NCI-H2081 (cell line): ENCODE data around the gene TAGLN2.

ENCODE experiments used
- DNase-seq, 2 experiments: peaks; one replicate each; lab custom pipeline; 2025; lab: John Stamatoyannopoulos, UW

TAGLN2 gene

DNA sequence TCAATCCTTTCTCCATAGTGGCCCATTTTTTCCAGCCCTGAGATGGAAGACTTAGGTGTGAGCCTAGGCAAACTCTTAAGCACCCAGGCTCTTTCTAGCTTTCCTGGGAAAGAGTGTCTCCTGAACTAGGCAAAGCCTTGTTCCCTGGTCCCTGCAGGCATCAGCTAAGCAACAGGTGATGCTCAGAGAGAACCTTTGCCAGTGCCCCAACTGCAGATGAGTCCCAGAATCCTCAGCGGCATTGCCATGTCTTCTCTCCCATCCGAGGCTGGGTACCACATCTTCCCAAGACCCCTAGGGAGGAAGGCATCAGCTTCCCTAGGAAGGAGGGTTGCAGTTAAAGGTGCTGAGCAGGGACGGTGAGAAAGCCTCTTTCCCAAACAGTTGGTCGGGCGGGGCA lies 54.6 kb downstream of the TAGLN2 start:
- no peak for DNase-seq

DNA sequence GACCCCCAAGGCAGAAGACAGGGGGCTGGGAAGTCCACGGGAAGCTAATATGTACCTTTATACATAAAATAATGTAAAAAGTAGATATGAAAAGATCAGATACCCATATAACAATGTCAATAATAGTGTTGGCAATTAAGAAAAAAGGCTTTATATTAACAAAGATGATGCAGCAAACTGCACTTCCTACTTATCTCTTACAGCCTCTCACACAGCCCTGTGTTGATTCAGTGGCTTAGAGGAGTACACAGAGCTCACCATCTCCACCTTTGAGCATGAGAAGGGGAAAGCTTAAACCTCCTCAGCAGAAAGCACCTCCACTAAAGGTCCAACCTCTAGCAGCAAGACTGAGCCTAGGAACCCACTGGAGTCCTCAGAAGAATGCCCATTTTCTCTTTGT lies 55.7 kb downstream of the TAGLN2 start:
- no peak for DNase-seq

DNA sequence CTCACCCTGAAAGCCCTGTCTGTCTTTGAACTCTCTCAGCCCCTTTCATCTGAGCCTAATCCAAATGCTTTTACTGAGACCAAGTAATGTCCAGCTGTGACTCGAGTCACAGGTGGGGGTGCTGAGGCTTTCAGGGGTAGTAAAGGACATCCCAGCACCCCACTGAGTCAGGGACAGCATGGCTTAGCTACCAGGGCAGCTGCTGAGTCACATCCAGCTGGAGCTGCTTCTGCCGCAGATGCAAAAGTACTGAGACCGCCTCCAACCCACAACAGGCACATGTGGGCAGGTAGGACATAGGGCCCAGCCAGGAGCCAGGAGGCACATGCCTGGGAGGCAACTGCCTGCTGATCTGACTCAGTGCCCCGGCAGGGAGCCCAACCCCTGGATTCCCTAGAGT lies 56.1 kb downstream of the TAGLN2 start:
- no peak for DNase-seq

DNA sequence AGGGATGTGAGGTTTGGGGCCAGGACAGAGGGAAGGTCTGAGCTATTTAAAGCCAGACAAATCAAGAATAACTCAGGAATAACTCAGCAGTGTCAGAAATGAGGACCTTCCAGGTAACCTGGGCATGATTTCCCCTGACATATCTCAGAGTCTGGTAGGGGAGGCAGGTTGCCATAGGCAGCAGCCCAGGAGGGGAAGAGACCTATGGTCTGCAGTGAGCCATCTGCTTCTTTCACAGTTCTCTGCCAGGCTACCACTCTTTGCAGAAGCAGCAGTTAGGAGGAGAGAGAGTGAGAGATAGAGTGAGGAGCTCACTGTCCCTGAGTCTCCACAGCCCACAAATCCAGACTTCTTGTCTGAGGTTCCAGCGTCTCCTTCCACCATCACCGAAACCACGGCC lies 56.5 kb downstream of the TAGLN2 start:
- no peak for DNase-seq
